Activated CD8-positive, alpha-beta memory T cell treated with anti-CD3 and anti-CD28 coated beads for 36 hours (primary cell): ENCODE results near the gene TPBG. TPM values are rescaled to one million over a fixed set of nuclear protein-coding genes. Genes with fewer than 3 reads are reported as not detected.

Experiments used
- CTCF ChIA-PET: fragments of 350-600 bp; sonication (Branson Sonifier 250); formaldehyde crosslinking; loops from one replicate; lab custom pipeline; 2021; ENCODE audit warnings: antibody characterized with exemption; lab: Charles Lee
- POLR2A ChIA-PET: fragments of 350-600 bp; sonication (Branson Sonifier 250); formaldehyde crosslinking; loops from one replicate; lab custom pipeline; 2021; ENCODE audit warnings: antibody characterized with exemption; lab: Charles Lee
- total RNA-seq, 2 experiments: library from RNA; stranded (reverse); gene quantifications; one replicate each; pipeline ENCODE4 v1.2.3, GENCODE V29; 2021

The TPBG gene, protein sequence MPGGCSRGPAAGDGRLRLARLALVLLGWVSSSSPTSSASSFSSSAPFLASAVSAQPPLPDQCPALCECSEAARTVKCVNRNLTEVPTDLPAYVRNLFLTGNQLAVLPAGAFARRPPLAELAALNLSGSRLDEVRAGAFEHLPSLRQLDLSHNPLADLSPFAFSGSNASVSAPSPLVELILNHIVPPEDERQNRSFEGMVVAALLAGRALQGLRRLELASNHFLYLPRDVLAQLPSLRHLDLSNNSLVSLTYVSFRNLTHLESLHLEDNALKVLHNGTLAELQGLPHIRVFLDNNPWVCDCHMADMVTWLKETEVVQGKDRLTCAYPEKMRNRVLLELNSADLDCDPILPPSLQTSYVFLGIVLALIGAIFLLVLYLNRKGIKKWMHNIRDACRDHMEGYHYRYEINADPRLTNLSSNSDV
- total RNA-seq = under 1 TPM in 1 of 2 experiments, not detected in 1; 0.08 TPM

- CTCF ChIA-PET = interaction anchor here (1.1 kb wide), 1 partner anchor 15 kb away, joined by 3 read pairs; no protein-coding TSS in a partner anchor
Measured at GRCh38 chr6:82363428-82364086, at the start of gene TPBG. Gene TPBG (plus strand): TSS chr6:82363817. CDS start chr6:82364962, 1,145 bp downstream.

GRCh38 chr6:82322386-82322785 lies 41.2 kb upstream of the TPBG start:
- ChIA-PET POLR2A (no interaction called here), CTCF (no interaction called here)

More at GRCh38 chr6:82363428-82364086, at the start of gene TPBG:
- POLR2A ChIA-PET = no interaction called here

DNA sequence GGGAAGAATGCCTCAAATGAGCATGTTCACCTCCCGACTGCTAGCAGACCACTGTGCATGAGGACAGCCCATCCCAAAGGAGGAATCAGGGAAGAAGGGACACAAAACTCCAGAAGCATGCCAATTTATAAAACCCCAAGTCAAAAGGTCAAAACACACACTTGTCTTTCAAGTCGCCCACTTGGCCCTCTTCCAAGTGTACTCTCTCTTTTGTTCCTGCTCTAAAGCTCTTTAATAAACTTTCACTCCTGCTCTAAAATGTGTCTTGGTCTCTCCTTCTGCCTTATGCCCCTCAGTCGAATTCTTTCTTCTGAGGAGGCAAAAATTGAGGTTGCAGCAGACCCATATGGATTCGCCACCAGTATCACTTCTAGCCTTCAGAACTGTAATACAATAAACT lies 33.9 kb upstream of the TPBG start:
- ChIA-PET POLR2A (no interaction called here), CTCF (no interaction called here)

DNA sequence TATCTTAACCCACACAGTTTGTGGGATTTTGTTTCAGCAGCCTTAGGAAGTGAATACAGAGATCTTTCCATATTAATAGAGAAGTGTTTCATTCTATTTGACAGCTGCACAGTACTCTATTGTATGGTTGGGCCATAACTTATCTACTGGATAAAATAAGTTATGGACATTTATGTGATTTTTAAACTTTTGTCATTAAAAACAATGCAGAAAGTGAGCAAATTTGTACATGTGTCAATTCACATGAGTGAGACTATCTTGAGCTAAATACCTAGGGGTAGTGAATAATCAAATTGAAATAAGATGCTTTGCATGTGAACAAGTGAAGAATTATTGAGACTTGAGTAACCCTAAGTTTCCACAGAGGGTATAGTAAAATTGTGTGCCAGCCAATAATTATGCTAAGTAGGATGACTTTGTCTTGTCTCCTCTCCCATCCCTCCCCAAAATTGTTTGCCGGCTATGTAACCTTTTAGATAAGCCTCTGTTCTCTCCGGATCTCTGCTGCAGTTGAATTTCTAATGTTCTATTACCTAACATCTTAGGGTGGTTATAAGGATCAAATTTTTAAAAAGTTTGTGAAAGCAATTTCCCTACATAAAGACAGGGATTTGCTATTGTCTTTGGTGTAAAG lies 33.3 kb upstream of the TPBG start:
- CTCF ChIA-PET = no interaction called here
- POLR2A ChIA-PET = no interaction called here

GRCh38 chr6:82331031-82331773 lies 32.4 kb upstream of the TPBG start:
- ChIA-PET CTCF (no interaction called here), POLR2A (no interaction called here)

DNA sequence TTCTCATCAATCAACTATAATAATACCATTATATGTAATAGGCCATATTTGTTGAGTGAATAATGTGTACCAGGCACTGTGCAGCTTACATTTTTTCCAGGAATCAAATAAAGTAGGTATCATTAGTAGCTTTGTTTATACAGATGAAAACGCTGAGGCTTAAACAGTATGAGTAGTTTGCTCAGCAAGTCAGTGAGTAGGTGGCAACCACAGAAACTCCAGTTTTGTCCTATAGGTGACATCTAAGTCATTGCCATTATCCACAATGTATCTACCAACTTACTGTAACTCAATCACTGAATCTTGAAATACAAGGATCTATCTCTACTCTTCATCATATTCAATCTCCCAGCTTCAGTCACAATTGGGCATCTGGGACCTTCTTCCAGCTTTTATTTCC lies 29.8 kb upstream of the TPBG start:
- CTCF ChIA-PET = no interaction called here
- POLR2A ChIA-PET = no interaction called here

GRCh38 chr6:82337688-82338257 lies 25.8 kb upstream of the TPBG start:
- CTCF ChIA-PET = no interaction called here

DNA sequence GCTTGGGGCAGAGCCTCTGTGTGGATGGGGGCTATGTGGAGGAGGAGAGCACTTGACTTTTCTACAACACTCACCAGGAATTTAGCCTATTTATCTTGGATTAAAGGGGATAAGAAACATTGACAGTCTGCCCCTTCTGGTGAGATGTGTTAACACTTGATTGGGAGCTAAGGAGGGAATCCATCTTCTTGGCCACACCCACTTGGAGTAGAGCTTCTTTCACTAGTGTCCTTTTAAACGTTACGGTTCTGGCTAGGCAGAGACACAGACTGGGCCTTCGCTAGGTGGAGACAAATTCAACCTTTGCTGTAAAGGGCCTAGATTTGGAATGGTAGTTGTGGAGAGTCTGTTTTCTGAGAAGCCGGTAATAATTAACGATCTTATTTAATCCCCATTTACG lies 15.5 kb upstream of the TPBG start:
- CTCF ChIA-PET = interaction anchor here (1.0 kb wide), 1 partner anchor 15 kb away, joined by 3 read pairs; no protein-coding TSS in a partner anchor
- POLR2A ChIA-PET = no interaction called here

More at GRCh38 chr6:82337688-82338257, 25.8 kb upstream of the TPBG start:
- POLR2A ChIA-PET = no interaction called here

DNA sequence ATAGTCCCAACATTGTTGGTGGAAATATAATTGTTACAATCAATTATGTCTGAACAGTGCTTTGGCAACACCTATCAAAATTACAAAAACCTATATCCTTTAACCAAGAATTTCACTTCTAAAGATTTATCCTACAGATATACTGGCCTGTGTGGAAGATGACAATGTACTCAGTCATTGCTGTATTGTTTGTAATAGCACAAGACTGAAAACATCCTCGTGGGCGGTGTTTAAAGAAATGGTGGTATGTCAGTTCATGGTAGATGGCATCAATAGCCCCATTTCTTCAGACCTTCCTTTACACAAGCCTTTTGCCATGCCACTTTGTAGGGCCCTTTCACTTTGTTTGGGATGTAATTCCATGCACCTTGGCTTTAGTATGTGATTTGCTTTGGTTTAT lies 9.8 kb upstream of the TPBG start:
- ChIA-PET POLR2A (no interaction called here), CTCF (no interaction called here)

- ChIA-PET CTCF (no interaction called here), POLR2A (no interaction called here)
Measured at GRCh38 chr6:82360552-82360951, 3.1 kb upstream of the TPBG start.

- ChIA-PET CTCF (no interaction called here), POLR2A (no interaction called here)
Measured at GRCh38 chr6:82361631-82362030, 2.0 kb upstream of the TPBG start.

DNA sequence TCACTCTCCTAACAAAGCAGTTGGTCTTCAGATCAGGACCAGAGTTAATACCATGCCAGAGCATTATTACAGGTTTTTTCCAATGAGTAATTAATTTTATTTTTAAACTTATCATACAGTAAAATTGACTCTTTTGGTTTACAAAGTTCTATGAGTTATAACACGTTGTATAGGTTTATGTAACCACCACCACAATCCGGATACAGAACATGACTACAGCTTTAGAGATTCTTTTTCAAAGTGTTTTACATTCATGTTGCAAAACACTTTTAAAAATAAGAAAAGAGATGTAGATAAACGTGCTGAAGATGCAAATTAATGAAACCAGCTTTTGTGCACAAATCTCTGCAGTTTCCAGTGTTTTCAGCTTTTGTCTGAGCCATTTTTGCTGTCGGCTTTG lies 1.5 kb upstream of the TPBG start:
- ChIA-PET POLR2A (no interaction called here), CTCF (no interaction called here)

GRCh38 chr6:82362878-82363427 lies 664 bp upstream of the TPBG start:
- ChIA-PET CTCF (interaction anchor here (1.1 kb wide), 1 partner anchor 15 kb away, joined by 3 read pairs; no protein-coding TSS in a partner anchor), POLR2A (interaction anchor here (0.7 kb wide), 1 partner anchor 9 kb away, joined by 3 read pairs; no protein-coding TSS in a partner anchor)

DNA sequence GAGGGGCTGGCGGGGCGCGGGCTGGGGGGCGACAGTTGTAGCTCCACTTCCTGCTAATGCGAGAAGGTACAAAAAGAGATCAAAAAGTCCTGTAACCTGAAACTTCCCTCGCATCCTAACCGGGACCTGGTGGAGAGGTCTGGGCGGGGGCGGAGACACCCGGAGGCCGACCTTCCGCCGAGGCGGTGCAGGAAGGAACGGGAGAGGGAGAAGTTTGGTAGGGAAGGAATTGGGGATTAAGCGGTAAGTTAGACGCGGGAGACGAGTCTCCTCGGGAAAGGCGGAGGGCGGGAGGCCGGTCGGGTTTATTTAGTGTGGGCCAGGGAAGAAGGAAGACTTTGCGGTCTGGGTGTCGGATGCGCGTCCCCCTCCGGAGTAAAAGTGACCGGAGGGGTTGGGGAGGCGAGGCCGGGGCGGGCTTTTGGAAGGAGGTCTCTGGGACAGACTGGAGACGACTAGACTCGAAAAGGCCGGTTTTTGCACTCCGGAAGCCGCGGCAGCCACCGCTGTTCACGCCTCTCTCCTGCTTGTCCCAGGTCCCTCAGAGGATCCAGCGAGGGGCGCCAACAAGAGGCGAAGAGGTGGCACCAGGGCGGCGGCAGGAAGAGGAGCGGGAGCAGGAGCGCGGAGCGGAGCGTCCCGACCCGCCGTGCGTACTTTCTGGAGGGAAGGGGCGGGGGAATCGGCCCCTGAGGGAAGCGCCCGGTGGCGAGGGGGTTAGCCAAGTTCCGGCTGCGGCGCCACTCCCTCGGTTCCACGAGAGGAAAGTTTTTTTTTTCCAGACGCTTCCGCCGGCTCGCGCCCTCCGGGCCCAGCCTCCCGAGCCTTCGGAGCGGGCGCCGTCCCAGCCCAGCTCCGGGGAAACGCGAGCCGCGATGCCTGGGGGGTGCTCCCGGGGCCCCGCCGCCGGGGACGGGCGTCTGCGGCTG lies 734 bp downstream of the TPBG start:
- ChIA-PET POLR2A (no interaction called here), CTCF (no interaction called here)

DNA sequence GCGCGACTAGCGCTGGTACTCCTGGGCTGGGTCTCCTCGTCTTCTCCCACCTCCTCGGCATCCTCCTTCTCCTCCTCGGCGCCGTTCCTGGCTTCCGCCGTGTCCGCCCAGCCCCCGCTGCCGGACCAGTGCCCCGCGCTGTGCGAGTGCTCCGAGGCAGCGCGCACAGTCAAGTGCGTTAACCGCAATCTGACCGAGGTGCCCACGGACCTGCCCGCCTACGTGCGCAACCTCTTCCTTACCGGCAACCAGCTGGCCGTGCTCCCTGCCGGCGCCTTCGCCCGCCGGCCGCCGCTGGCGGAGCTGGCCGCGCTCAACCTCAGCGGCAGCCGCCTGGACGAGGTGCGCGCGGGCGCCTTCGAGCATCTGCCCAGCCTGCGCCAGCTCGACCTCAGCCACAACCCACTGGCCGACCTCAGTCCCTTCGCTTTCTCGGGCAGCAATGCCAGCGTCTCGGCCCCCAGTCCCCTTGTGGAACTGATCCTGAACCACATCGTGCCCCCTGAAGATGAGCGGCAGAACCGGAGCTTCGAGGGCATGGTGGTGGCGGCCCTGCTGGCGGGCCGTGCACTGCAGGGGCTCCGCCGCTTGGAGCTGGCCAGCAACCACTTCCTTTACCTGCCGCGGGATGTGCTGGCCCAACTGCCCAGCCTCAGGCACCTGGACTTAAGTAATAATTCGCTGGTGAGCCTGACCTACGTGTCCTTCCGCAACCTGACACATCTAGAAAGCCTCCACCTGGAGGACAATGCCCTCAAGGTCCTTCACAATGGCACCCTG lies 1.6 kb downstream of the TPBG start:
- POLR2A ChIA-PET = no interaction called here

DNA sequence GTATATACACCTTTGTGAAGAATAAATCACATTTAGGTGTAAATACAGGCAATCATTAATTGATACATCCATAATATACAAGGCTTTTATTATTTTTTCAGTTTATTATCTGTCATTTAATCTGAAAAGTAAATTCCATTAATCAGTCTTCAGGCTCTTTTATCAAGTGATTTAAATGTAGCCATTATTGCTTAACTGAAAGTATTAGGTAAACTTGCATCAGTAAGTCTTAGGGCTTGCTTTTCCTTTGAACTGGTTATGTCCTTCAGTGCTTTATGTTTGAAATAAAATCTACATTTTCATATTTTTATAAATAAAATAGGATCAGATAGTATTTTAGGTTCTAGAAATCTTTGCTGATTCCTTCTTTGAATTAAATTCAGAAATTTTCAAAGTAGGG lies 4.1 kb downstream of the TPBG start:
- POLR2A ChIA-PET = no interaction called here

More for the DNA sequence above, 1.6 kb downstream of the TPBG start:
- CTCF ChIA-PET = no interaction called here

GRCh38 chr6:82370788-82371187 lies 7.2 kb downstream of the TPBG start:
- CTCF ChIA-PET = no interaction called here

More for the DNA sequence above, 4.1 kb downstream of the TPBG start:
- CTCF ChIA-PET = no interaction called here

More at GRCh38 chr6:82370788-82371187, 7.2 kb downstream of the TPBG start:
- POLR2A ChIA-PET = no interaction called here
